Endothelial cell of umbilical vein (primary cell): ENCODE measurements around the gene NR3C2.

Source experiments
- CTCF ChIP-seq, 2 donors: IDR thresholded peaks; 1 replicate in 1 of 2; 2 replicates in 1 of 2; pipeline ENCODE4 v1.5.1; 2011; ENCODE audit warnings: low read length in 2 of 2, mild to moderate bottlenecking in 2 of 2, moderate library complexity in 2 of 2, control low read depth in 1 of 2, inconsistent platforms in 1 of 2, low read depth in 1 of 2; ENCODE audit not compliant: insufficient read depth in 1 of 2; ENCODE audit errors: extremely low read depth in 1 of 2
- MAX ChIP-seq: IDR thresholded peaks from 2 replicates; pipeline ENCODE4 v1.6.1; 2011; ENCODE audit not compliant: insufficient read depth, insufficient read length
- POLR2A ChIP-seq: IDR thresholded peaks from 2 replicates; pipeline ENCODE4 v1.6.1; 2012; ENCODE audit warnings: low read depth, mild to moderate bottlenecking, control low read depth, low read length
- POLR2AphosphoS5 ChIP-seq: IDR thresholded peaks from 2 replicates; pipeline ENCODE4 v1.6.1; 2012; ENCODE audit warnings: low read depth, mild to moderate bottlenecking, control low read depth, low read length, moderate library complexity; ENCODE audit not compliant: insufficient read depth

- TF ChIP-seq CTCF (IDR thresholded peaks at IDR 0.05; ENCODE audit: extremely low read depth in 1 of 2, insufficient read depth in 1 of 2, low read depth in 1 of 2, low read length in 2 of 2) (no peak), MAX (no peak), POLR2AphosphoS5 (no peak), POLR2A (no peak)
These were observed 231.6 kb downstream of the NR3C2 start for GRCh38 chr4:148210661-148211060.
